Fibroblast of lung (primary cell): ENCODE measurements around the gene HINT3. TPM values are rescaled to one million over a fixed set of nuclear protein-coding genes. Genes with fewer than 3 reads are reported as not detected.
A peak's percentile ranks its signal among the peaks of the same experiment; 100 is the strongest.

Source experiments
- DNase-seq, 2 donors: peaks; one replicate each; pipeline versions ENCODE4 v3.0.0 to v3.0.0-alpha.2; 2010; ENCODE audit warnings: low read depth in 2 of 2
- H2AFZ ChIP-seq: 2 replicates; pipeline ENCODE4 v1.5.1; 2012; ENCODE audit warnings: low read length, control low read depth, inconsistent platforms
- H3K27ac ChIP-seq: 2 replicates; pipeline ENCODE4 v1.5.1; 2011; ENCODE audit warnings: low read length, control low read depth; ENCODE audit not compliant: insufficient read depth
- H3K27me3 ChIP-seq: 2 replicates; pipeline ENCODE4 v1.5.1; 2011; ENCODE audit warnings: mild to moderate bottlenecking, low read length; ENCODE audit not compliant: control insufficient read depth, insufficient read depth
- H3K36me3 ChIP-seq: 2 replicates; pipeline ENCODE4 v1.5.1; 2011; ENCODE audit warnings: low read length; ENCODE audit not compliant: control insufficient read depth, insufficient read depth
- H3K4me1 ChIP-seq: 2 replicates; pipeline ENCODE4 v1.5.1; 2011; ENCODE audit warnings: low read length; ENCODE audit not compliant: control insufficient read depth, insufficient read depth; ENCODE audit errors: extremely low read depth
- H3K4me2 ChIP-seq: 2 replicates; pipeline ENCODE4 v1.5.1; 2011; ENCODE audit warnings: low read length, control low read depth; ENCODE audit not compliant: insufficient read depth; ENCODE audit errors: extremely low read depth
- H3K4me3 ChIP-seq, 4 experiments: fragments of 200-600 bp in 1 of 4; sonication (generic) in 1 of 4; replicated peaks in 1 of 4; 2 replicates each; pipeline ENCODE4 v1.5.1; 2011 to 2016; ENCODE audit warnings: low read length in 4 of 4, low read depth in 3 of 4, mild to moderate bottlenecking in 3 of 4, control low read depth in 2 of 4, inconsistent platforms in 1 of 4, mixed read lengths in 1 of 4; ENCODE audit not compliant: insufficient read depth in 1 of 4; ENCODE audit errors: control extremely low read depth in 1 of 4
- H3K79me2 ChIP-seq: 2 replicates; pipeline ENCODE4 v1.5.1; 2012; ENCODE audit warnings: mild to moderate bottlenecking, low read length, inconsistent platforms; ENCODE audit not compliant: control insufficient read depth, insufficient read depth
- H3K9ac ChIP-seq: 2 replicates; pipeline ENCODE4 v1.5.1; 2011; ENCODE audit warnings: mild to moderate bottlenecking, low read length, control low read depth; ENCODE audit not compliant: insufficient read depth
- H3K9me3 ChIP-seq: 2 replicates; pipeline ENCODE4 v1.5.1; 2012; ENCODE audit warnings: low read depth, low read length; ENCODE audit not compliant: control insufficient read depth, insufficient read depth
- H4K20me1 ChIP-seq: 2 replicates; pipeline ENCODE4 v1.5.1; 2011; ENCODE audit warnings: low read length; ENCODE audit not compliant: control insufficient read depth, insufficient read depth; ENCODE audit errors: extremely low read depth
- CTCF ChIP-seq, 2 donors: IDR thresholded peaks in 1 of 2; conservative IDR thresholded peaks in 1 of 2; 1 replicate in 1 of 2; 2 replicates in 1 of 2; pipeline ENCODE4 v1.5.1; 2011 to 2012; ENCODE audit warnings: low read length in 2 of 2, control low read depth in 1 of 2, inconsistent platforms in 1 of 2, low read depth in 1 of 2, mild to moderate bottlenecking in 1 of 2
- EZH2 ChIP-seq: IDR thresholded peaks from 2 replicates; pipeline ENCODE4 v1.5.1; 2012; ENCODE audit warnings: low read length, control low read depth, mild to moderate bottlenecking; ENCODE audit errors: missing control alignments
- polyA plus RNA-seq, 2 donors: library from polyadenylated mRNA; depleted of rRNA in 1 of 2; stranded (reverse) in 1 of 2; unstranded in 1 of 2; fragments of >200 nt; gene quantifications; 2 replicates each; pipeline ENCODE4 v1.2.1, GENCODE V29; 2011 to 2012; ENCODE audit warnings: missing spikeins in 1 of 2
- total RNA-seq: library from RNA; depleted of rRNA; stranded (reverse); fragments of >200 nt; gene quantifications from 2 replicates; pipeline ENCODE4 v1.2.1, GENCODE V29; 2014

The HINT3 gene
- total and polyA plus RNA-seq, 2 donors (not counting 1 experiment from before 2014, with no cell fraction given): 2.1 to 36.8 TPM

- peaks cover 10% of the 10 kb centered on the region for H3K4me1 ChIP-seq
- no peak overlapping the region for H3K27ac ChIP-seq
- no peaks in the 10 kb centered on the region for H3K36me3 ChIP-seq
- DNase-seq: no peak
- H2AFZ ChIP-seq: no peak overlapping the region
- no peak overlapping the region for H3K4me3 ChIP-seq
- no peak for TF ChIP-seq CTCF (conservative IDR thresholded peaks at IDR 0.05 in 1 of 2, IDR thresholded peaks at IDR 0.05 in 1 of 2; ENCODE audit: low read depth in 1 of 2, low read length in 2 of 2)
- TF ChIP-seq EZH2: no peak
- no peaks in the 10 kb centered on the region for H4K20me1 ChIP-seq
- H3K27me3 ChIP-seq: no peaks in the 10 kb centered on the region
- H3K9me3 ChIP-seq: no peaks in the 10 kb centered on the region
- no peak overlapping the region for H3K4me2 ChIP-seq
- H3K9ac ChIP-seq: no peak overlapping the region
- peaks cover 9% of the 10 kb centered on the region for H3K79me2 ChIP-seq
Measured at GRCh38 chr6:125988280-125988679, 31.7 kb downstream of the HINT3 start.

- peaks cover 9% of the 10 kb centered on the region for H3K79me2 ChIP-seq
- H2AFZ ChIP-seq: no peak overlapping the region
- no peaks in the 10 kb centered on the region for H3K27me3 ChIP-seq
- H3K9ac ChIP-seq: no peak overlapping the region
- H3K4me3 ChIP-seq: no peak overlapping the region
- TF ChIP-seq CTCF (conservative IDR thresholded peaks at IDR 0.05 in 1 of 2, IDR thresholded peaks at IDR 0.05 in 1 of 2; ENCODE audit: low read depth in 1 of 2, low read length in 2 of 2): no peak
- no peak for TF ChIP-seq EZH2
- no peaks in the 10 kb centered on the region for H3K9me3 ChIP-seq
- H3K36me3 ChIP-seq: no peaks in the 10 kb centered on the region
- H3K27ac ChIP-seq: no peak overlapping the region
- H4K20me1 ChIP-seq: no peaks in the 10 kb centered on the region
- no peak overlapping the region for H3K4me2 ChIP-seq
- peak in 1 of 2 donors; percentile 35 for DNase-seq
- H3K4me1 ChIP-seq: peaks cover 3% of the 10 kb centered on the region
Measured at GRCh38 chr6:125989631-125990030, 33.1 kb downstream of the HINT3 start.

- no peak for DNase-seq
- H2AFZ ChIP-seq: no peak overlapping the region
- no peaks in the 10 kb centered on the region for H3K4me1 ChIP-seq
- no peak overlapping the region for H3K9ac ChIP-seq
- H3K79me2 ChIP-seq: peaks cover 7% of the 10 kb centered on the region
- no peaks in the 10 kb centered on the region for H4K20me1 ChIP-seq
- TF ChIP-seq CTCF (conservative IDR thresholded peaks at IDR 0.05 in 1 of 2, IDR thresholded peaks at IDR 0.05 in 1 of 2; ENCODE audit: low read depth in 1 of 2, low read length in 2 of 2) (no peak), EZH2 (no peak)
- H3K36me3 ChIP-seq: no peaks in the 10 kb centered on the region
- no peak overlapping the region for H3K4me2 ChIP-seq
- H3K27ac ChIP-seq: no peak overlapping the region
- H3K4me3 ChIP-seq: no peak overlapping the region
- no peaks in the 10 kb centered on the region for H3K27me3 ChIP-seq
- no peaks in the 10 kb centered on the region for H3K9me3 ChIP-seq
Measured at GRCh38 chr6:125991653-125992052, 35.1 kb downstream of the HINT3 start.
